Activated naive CD4-positive, alpha-beta T cell treated with anti-CD3 and anti-CD28 coated beads for 36 hours (primary cell): ENCODE results near the gene CDYL. TPM values are rescaled to one million over a fixed set of nuclear protein-coding genes. Genes with fewer than 3 reads are reported as not detected.

ENCODE experiments used
- CTCF ChIA-PET: fragments of 350-600 bp; sonication (Branson Sonifier 250); formaldehyde crosslinking; loops from one replicate; lab custom pipeline; 2021; ENCODE audit warnings: antibody characterized with exemption; lab: Charles Lee
- DNase-seq: peaks from one replicate; pipeline ENCODE4 v3.0.0-alpha.2; 2020
- H3K27ac Mint-ChIP-seq: one replicate; pipeline ENCODE4 v1.8.0; 2021; ENCODE audit warnings: mild to moderate bottlenecking, mixed read lengths
- H3K27me3 Mint-ChIP-seq: one replicate; pipeline ENCODE4 v1.8.0; 2021; ENCODE audit warnings: low read depth, mixed read lengths
- H3K36me3 Mint-ChIP-seq: one replicate; pipeline ENCODE4 v1.8.0; 2021; ENCODE audit warnings: low read depth, mixed read lengths
- H3K4me1 Mint-ChIP-seq: one replicate; pipeline ENCODE4 v1.8.0; 2021; ENCODE audit warnings: low read depth, mixed read lengths
- H3K4me3 Mint-ChIP-seq: one replicate; pipeline ENCODE4 v1.8.0; 2021; ENCODE audit warnings: mild to moderate bottlenecking, moderate library complexity, mixed read lengths
- H3K9me3 Mint-ChIP-seq: one replicate; pipeline ENCODE4 v1.8.0; 2021; ENCODE audit warnings: mixed read lengths
- intact Hi-C: fragments of 100-400 bp; cut with micrococcal nuclease; formaldehyde crosslinking; loops from one replicate; pipeline ENCODE4 v1.15.1; 2023
- total RNA-seq, 2 experiments: library from RNA; stranded (reverse); gene quantifications; one replicate each; pipeline ENCODE4 v1.2.3, GENCODE V29; 2021

Gene CDYL
- total RNA-seq, 2 experiments from 2014 or later = 23.8 to 24.3 TPM

GRCh38 chr6:4747588-4747987 lies 28.6 kb upstream of the CDYL start:
- Mint-ChIP-seq H3K9me3 (no peaks in the 10 kb centered on the region), H3K27me3 (no peaks in the 10 kb centered on the region), H3K4me1 (no peaks in the 10 kb centered on the region), H3K36me3 (no peaks in the 10 kb centered on the region), H3K27ac (no peak overlapping the region), H3K4me3 (no peak overlapping the region)
- intact Hi-C loops = no loop called here
- CTCF ChIA-PET = interaction anchor here (0.7 kb wide), 1 partner anchor 46 kb away, joined by 4 read pairs; no protein-coding TSS in a partner anchor
- no peak for DNase-seq

GRCh38 chr6:4751823-4752464 lies 24.3 kb upstream of the CDYL start:
- H3K27ac Mint-ChIP-seq = no peak overlapping the region
- intact Hi-C loops = no loop called here
- no peak for DNase-seq
- H3K4me3 Mint-ChIP-seq = no peak overlapping the region
- no peaks in the 10 kb centered on the region for H3K4me1 Mint-ChIP-seq
- H3K9me3 Mint-ChIP-seq = no peaks in the 10 kb centered on the region
- no peaks in the 10 kb centered on the region for H3K36me3 Mint-ChIP-seq
- H3K27me3 Mint-ChIP-seq = peaks cover 4% of the 10 kb centered on the region
- CTCF ChIA-PET = no interaction called here

- CTCF ChIA-PET = no interaction called here
- Mint-ChIP-seq H3K4me1 (no peaks in the 10 kb centered on the region), H3K27ac (no peak overlapping the region), H3K4me3 (no peak overlapping the region), H3K36me3 (no peaks in the 10 kb centered on the region), H3K27me3 (peaks cover 16% of the 10 kb centered on the region), H3K9me3 (peaks cover 4% of the 10 kb centered on the region)
- intact Hi-C loops = no loop called here
- no peak for DNase-seq
These were observed 20.0 kb upstream of the CDYL start for GRCh38 chr6:4756247-4756646.

GRCh38 chr6:4759997-4760396 lies 16.2 kb upstream of the CDYL start:
- Mint-ChIP-seq H3K36me3 (peaks cover 6% of the 10 kb centered on the region), H3K4me3 (no peak overlapping the region), H3K27ac (no peak overlapping the region), H3K9me3 (peaks cover 17% of the 10 kb centered on the region), H3K4me1 (no peaks in the 10 kb centered on the region), H3K27me3 (peaks cover 22% of the 10 kb centered on the region)
- intact Hi-C loops = no loop called here
- DNase-seq = no peak
- CTCF ChIA-PET = interaction anchor here (0.6 kb wide), 1 partner anchor 309 kb away, joined by 3 read pairs; no protein-coding TSS in a partner anchor

GRCh38 chr6:4760773-4761172 lies 15.4 kb upstream of the CDYL start:
- Mint-ChIP-seq H3K4me1 (no peaks in the 10 kb centered on the region), H3K9me3 (peaks cover 17% of the 10 kb centered on the region), H3K27me3 (peaks cover 19% of the 10 kb centered on the region), H3K36me3 (peaks cover 6% of the 10 kb centered on the region), H3K4me3 (no peak overlapping the region), H3K27ac (no peak overlapping the region)
- intact Hi-C loops = no loop called here
- no peak for DNase-seq
- CTCF ChIA-PET = interaction anchor here (0.6 kb wide), 1 partner anchor 310 kb away, joined by 3 read pairs; no protein-coding TSS in a partner anchor

GRCh38 chr6:4762294-4762693 lies 13.9 kb upstream of the CDYL start:
- DNase-seq = no peak
- Mint-ChIP-seq H3K9me3 (peaks cover 17% of the 10 kb centered on the region), H3K4me3 (no peak overlapping the region), H3K36me3 (peaks cover 6% of the 10 kb centered on the region), H3K27ac (no peak overlapping the region), H3K4me1 (no peaks in the 10 kb centered on the region), H3K27me3 (peaks cover 19% of the 10 kb centered on the region)
- intact Hi-C loops = no loop called here
- CTCF ChIA-PET = no interaction called here

GRCh38 chr6:4763921-4764320 lies 12.3 kb upstream of the CDYL start:
- intact Hi-C loops = no loop called here
- Mint-ChIP-seq H3K4me1 (no peaks in the 10 kb centered on the region), H3K27ac (no peak overlapping the region), H3K27me3 (peaks cover 19% of the 10 kb centered on the region), H3K36me3 (peaks cover 6% of the 10 kb centered on the region), H3K9me3 (peaks cover 17% of the 10 kb centered on the region), H3K4me3 (no peak overlapping the region)
- DNase-seq = no peak
- CTCF ChIA-PET = no interaction called here

- peaks cover 3% of the 10 kb centered on the region for H3K9me3 Mint-ChIP-seq
- intact Hi-C loops = no loop called here
- no peak overlapping the region for H3K27ac Mint-ChIP-seq
- CTCF ChIA-PET = no interaction called here
- no peaks in the 10 kb centered on the region for H3K36me3 Mint-ChIP-seq
- no peak overlapping the region for H3K4me3 Mint-ChIP-seq
- peaks cover 12% of the 10 kb centered on the region for H3K4me1 Mint-ChIP-seq
- DNase-seq = no peak
- no peaks in the 10 kb centered on the region for H3K27me3 Mint-ChIP-seq
These were observed 7.4 kb upstream of the CDYL start for GRCh38 chr6:4768815-4769214.

GRCh38 chr6:4772750-4773149 lies 3.5 kb upstream of the CDYL start:
- peaks cover 3% of the 10 kb centered on the region for H3K9me3 Mint-ChIP-seq
- H3K27me3 Mint-ChIP-seq = peaks cover 12% of the 10 kb centered on the region
- DNase-seq = no peak
- intact Hi-C loops = loop anchor here (10.0 kb wide), 1 partner anchor 1232 kb away; the partner anchor contains the start of gene NRN1
- peaks cover 27% of the 10 kb centered on the region for H3K4me1 Mint-ChIP-seq
- H3K4me3 Mint-ChIP-seq = no peak overlapping the region
- CTCF ChIA-PET = interaction anchor here (0.6 to 0.8 kb wide), 2 partner anchors 25 to 325 kb away, joined by 3 to 5 read pairs; no protein-coding TSS in a partner anchor
- H3K27ac Mint-ChIP-seq = no peak overlapping the region
- peaks cover 4% of the 10 kb centered on the region for H3K36me3 Mint-ChIP-seq

- CTCF ChIA-PET = no interaction called here
- intact Hi-C loops = loop anchor here (10.0 kb wide), 1 partner anchor 1232 kb away; the partner anchor contains the start of gene NRN1
- H3K27me3 Mint-ChIP-seq = peaks cover 12% of the 10 kb centered on the region
- H3K36me3 Mint-ChIP-seq = peaks cover 4% of the 10 kb centered on the region
- no peak overlapping the region for H3K27ac Mint-ChIP-seq
- H3K4me3 Mint-ChIP-seq = no peak overlapping the region
- H3K9me3 Mint-ChIP-seq = peaks cover 6% of the 10 kb centered on the region
- peaks cover 32% of the 10 kb centered on the region for H3K4me1 Mint-ChIP-seq
- DNase-seq = no peak
These were observed 3.0 kb upstream of the CDYL start for GRCh38 chr6:4773181-4773580.

GRCh38 chr6:4774296-4774695 lies 1.9 kb upstream of the CDYL start:
- peaks cover 43% of the 10 kb centered on the region for H3K4me1 Mint-ChIP-seq
- no peak overlapping the region for H3K27ac Mint-ChIP-seq
- no peak for DNase-seq
- peaks cover 12% of the 10 kb centered on the region for H3K27me3 Mint-ChIP-seq
- CTCF ChIA-PET = no interaction called here
- H3K36me3 Mint-ChIP-seq = peaks cover 8% of the 10 kb centered on the region
- H3K4me3 Mint-ChIP-seq = peak overlapping the region; percentile 80
- intact Hi-C loops = loop anchor here (10.0 kb wide), 1 partner anchor 1231 kb away; the partner anchor contains the start of gene NRN1
- peaks cover 10% of the 10 kb centered on the region for H3K9me3 Mint-ChIP-seq

- Mint-ChIP-seq H3K9me3 (peaks cover 10% of the 10 kb centered on the region), H3K4me3 (peak overlapping the region; percentile 80), H3K27me3 (peaks cover 12% of the 10 kb centered on the region), H3K27ac (no peak overlapping the region), H3K4me1 (peaks cover 47% of the 10 kb centered on the region), H3K36me3 (peaks cover 8% of the 10 kb centered on the region)
- intact Hi-C loops = loop anchor here (5.0 to 10.0 kb wide), 3 partner anchors 718 to 1230 kb away; partner anchors contain the start of genes NRN1 and PXDC1
- peak; percentile 10 for DNase-seq
- CTCF ChIA-PET = no interaction called here
These were observed 1.3 kb upstream of the CDYL start for GRCh38 chr6:4774715-4775493.
